Osteoblast (primary cell): ENCODE results near the gene TOMM6. TPM values are rescaled to one million over a fixed set of nuclear protein-coding genes. Genes with fewer than 3 reads are reported as not detected.
A peak's percentile ranks its signal among the peaks of the same experiment; 100 is the strongest.

Experiments used
- DNase-seq: peaks from one replicate; pipeline ENCODE4 v3.0.0; 2011; ENCODE audit warnings: low spot score, mixed read lengths; ENCODE audit not compliant: insufficient read length; ENCODE audit errors: missing footprints
- H2AFZ ChIP-seq: 2 replicates; pipeline ENCODE4 v1.6.0; 2011; ENCODE audit warnings: mild to moderate bottlenecking, low read length
- H3K27ac ChIP-seq: 2 replicates; pipeline ENCODE4 v1.5.1; 2011; ENCODE audit warnings: mild to moderate bottlenecking, low read depth, low read length, moderate library complexity
- H3K27me3 ChIP-seq: 2 replicates; pipeline ENCODE4 v1.6.0; 2012; ENCODE audit warnings: mild to moderate bottlenecking, control low read depth, inconsistent platforms, low read length, moderate library complexity; ENCODE audit not compliant: insufficient read depth
- H3K36me3 ChIP-seq: 2 replicates; pipeline ENCODE4 v1.5.1; 2011; ENCODE audit warnings: mild to moderate bottlenecking, low read length, control low read depth, moderate library complexity; ENCODE audit not compliant: insufficient read depth
- H3K4me1 ChIP-seq: 2 replicates; pipeline ENCODE4 v1.5.1; 2011; ENCODE audit warnings: mild to moderate bottlenecking, low read length, control low read depth, moderate library complexity; ENCODE audit not compliant: insufficient read depth
- H3K4me2 ChIP-seq: 2 replicates; pipeline ENCODE4 v1.6.0; 2011; ENCODE audit warnings: mild to moderate bottlenecking, low read length; ENCODE audit not compliant: insufficient read depth
- H3K4me3 ChIP-seq: fragments of 200-600 bp; sonication (generic); 3 replicates; pipeline ENCODE4 v1.5.1; 2012; ENCODE audit warnings: mild to moderate bottlenecking, low read length, inconsistent platforms; ENCODE audit not compliant: insufficient read depth
- H3K79me2 ChIP-seq: 2 replicates; pipeline ENCODE4 v1.6.0; 2012; ENCODE audit warnings: mild to moderate bottlenecking, low read length, control low read depth, inconsistent platforms; ENCODE audit not compliant: insufficient read depth
- H3K9me3 ChIP-seq: 2 replicates; pipeline ENCODE4 v1.5.1; 2011; ENCODE audit warnings: low read depth, low read length, control low read depth
- H4K20me1 ChIP-seq: 2 replicates; pipeline ENCODE4 v1.6.0; 2012; ENCODE audit warnings: mild to moderate bottlenecking, low read length, control low read depth; ENCODE audit not compliant: insufficient read depth
- CTCF ChIP-seq: IDR thresholded peaks from 2 replicates; pipeline ENCODE4 v1.5.1; 2011; ENCODE audit warnings: mild to moderate bottlenecking, low read depth, low read length, moderate library complexity; ENCODE audit errors: extremely low read depth
- total RNA-seq: library from RNA; depleted of rRNA; stranded (reverse); fragments of >200 nt; gene quantifications from 2 replicates; pipeline ENCODE4 v1.2.3, GENCODE V29; 2012

TOMM6 gene
- total RNA-seq, 1 donor: 54.6 TPM

GRCh38 chr6:41813469-41813868, 26.0 kb downstream of the TOMM6 start:
- Histone ChIP-seq H3K9me3 (no peaks in the 10 kb centered on the region), H4K20me1 (no peaks in the 10 kb centered on the region), H3K4me2 (no peak overlapping the region), H3K36me3 (no peaks in the 10 kb centered on the region), H3K79me2 (no peaks in the 10 kb centered on the region), H3K4me3 (no peak overlapping the region), H3K4me1 (no peaks in the 10 kb centered on the region), H3K27me3 (no peaks in the 10 kb centered on the region), H2AFZ (no peak overlapping the region), H3K27ac (no peak overlapping the region)
- no peak for DNase-seq
- no peak for TF ChIP-seq CTCF

GRCh38 chr6:41813956-41814355, 26.5 kb downstream of the TOMM6 start:
- no peak overlapping the region for H3K4me2 ChIP-seq
- no peaks in the 10 kb centered on the region for H3K79me2 ChIP-seq
- no peak overlapping the region for H2AFZ ChIP-seq
- H4K20me1 ChIP-seq: no peaks in the 10 kb centered on the region
- no peaks in the 10 kb centered on the region for H3K36me3 ChIP-seq
- H3K4me1 ChIP-seq: no peaks in the 10 kb centered on the region
- peak; percentile 61 for DNase-seq
- no peak overlapping the region for H3K27ac ChIP-seq
- H3K4me3 ChIP-seq: no peak overlapping the region
- no peaks in the 10 kb centered on the region for H3K27me3 ChIP-seq
- H3K9me3 ChIP-seq: no peaks in the 10 kb centered on the region
- no peak for TF ChIP-seq CTCF

- DNase-seq: no peak
- Histone ChIP-seq H3K9me3 (no peaks in the 10 kb centered on the region), H3K4me3 (no peak overlapping the region), H3K4me1 (no peaks in the 10 kb centered on the region), H3K79me2 (no peaks in the 10 kb centered on the region), H4K20me1 (no peaks in the 10 kb centered on the region), H2AFZ (no peak overlapping the region), H3K27ac (no peak overlapping the region), H3K27me3 (no peaks in the 10 kb centered on the region), H3K36me3 (no peaks in the 10 kb centered on the region), H3K4me2 (no peak overlapping the region)
- no peak for TF ChIP-seq CTCF
Measured at GRCh38 chr6:41814629-41815028, 27.1 kb downstream of the TOMM6 start.

GRCh38 chr6:41815587-41815986, 28.1 kb downstream of the TOMM6 start:
- no peaks in the 10 kb centered on the region for H3K27me3 ChIP-seq

More at GRCh38 chr6:41815587-41815986, 28.1 kb downstream of the TOMM6 start:
- Histone ChIP-seq H3K79me2 (no peaks in the 10 kb centered on the region), H3K27ac (no peak overlapping the region), H3K4me2 (no peak overlapping the region), H3K36me3 (no peaks in the 10 kb centered on the region), H2AFZ (no peak overlapping the region), H3K4me3 (no peak overlapping the region), H3K9me3 (no peaks in the 10 kb centered on the region), H3K4me1 (no peaks in the 10 kb centered on the region), H4K20me1 (no peaks in the 10 kb centered on the region)
- TF ChIP-seq CTCF: no peak
- no peak for DNase-seq
